Measurements from ENCODE around the gene EPN3.

DNA sequence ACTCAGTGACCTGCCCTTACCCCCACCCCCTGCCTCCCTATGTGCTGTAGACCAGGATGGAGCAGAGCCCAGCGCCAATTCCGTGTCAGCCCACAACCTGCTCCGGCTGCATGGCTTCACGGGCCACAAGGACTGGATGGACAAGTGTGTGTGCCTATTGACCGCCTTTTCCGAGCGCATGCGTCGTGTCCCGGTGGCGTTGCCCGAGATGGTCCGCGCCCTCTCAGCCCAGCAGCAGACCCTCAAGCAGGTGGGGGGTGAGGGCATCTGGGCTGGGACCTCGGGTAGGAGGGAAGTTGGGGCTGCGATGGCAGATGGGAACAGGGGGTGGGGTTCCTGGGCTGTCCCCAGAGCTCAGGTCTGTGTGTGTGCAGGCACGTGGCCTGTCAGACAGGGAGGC, 21.7 kb downstream of the EPN3 start:
- TF ChIP-seq, protein P1, sequence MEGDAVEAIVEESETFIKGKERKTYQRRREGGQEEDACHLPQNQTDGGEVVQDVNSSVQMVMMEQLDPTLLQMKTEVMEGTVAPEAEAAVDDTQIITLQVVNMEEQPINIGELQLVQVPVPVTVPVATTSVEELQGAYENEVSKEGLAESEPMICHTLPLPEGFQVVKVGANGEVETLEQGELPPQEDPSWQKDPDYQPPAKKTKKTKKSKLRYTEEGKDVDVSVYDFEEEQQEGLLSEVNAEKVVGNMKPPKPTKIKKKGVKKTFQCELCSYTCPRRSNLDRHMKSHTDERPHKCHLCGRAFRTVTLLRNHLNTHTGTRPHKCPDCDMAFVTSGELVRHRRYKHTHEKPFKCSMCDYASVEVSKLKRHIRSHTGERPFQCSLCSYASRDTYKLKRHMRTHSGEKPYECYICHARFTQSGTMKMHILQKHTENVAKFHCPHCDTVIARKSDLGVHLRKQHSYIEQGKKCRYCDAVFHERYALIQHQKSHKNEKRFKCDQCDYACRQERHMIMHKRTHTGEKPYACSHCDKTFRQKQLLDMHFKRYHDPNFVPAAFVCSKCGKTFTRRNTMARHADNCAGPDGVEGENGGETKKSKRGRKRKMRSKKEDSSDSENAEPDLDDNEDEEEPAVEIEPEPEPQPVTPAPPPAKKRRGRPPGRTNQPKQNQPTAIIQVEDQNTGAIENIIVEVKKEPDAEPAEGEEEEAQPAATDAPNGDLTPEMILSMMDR (optimal IDR thresholded peaks at IDR 0.05 in 1 of 3, IDR thresholded peaks at IDR 0.05 in 1 of 3, conservative IDR thresholded peaks at IDR 0.05 in 1 of 3; ENCODE audit: extremely low read depth in 1 of 3, insufficient read depth in 2 of 3, low read length in 3 of 3): no peak
- TF ChIP-seq EZH2 (IDR thresholded peaks at IDR 0.05; ENCODE audit: low read length): no peak

Data from keratinocyte (primary cell).